Calu3 (cell line): ENCODE data around the gene PHLPP2. TPM values are rescaled to one million over a fixed set of nuclear protein-coding genes. Genes with fewer than 3 reads are reported as not detected.

Source experiments
- BruUV-seq: library from RNA; stranded (reverse); fragments of 400-500 nt; replicated peaks from 2 replicates; lab custom pipeline; 2021; lab: Mats Ljungman, UMichigan
- CTCF ChIA-PET: fragments of 300-600 bp; sonication (Branson Sonifier 250); formaldehyde crosslinking; loops from one replicate; lab custom pipeline; 2022; ENCODE audit warnings: antibody characterized with exemption; lab: Charles Lee
- DNase-seq: peaks from one replicate; pipeline ENCODE4 v3.0.0; 2022
- H3K27ac Mint-ChIP-seq: one replicate; pipeline ENCODE4 v1.8.0; 2022; ENCODE audit warnings: mixed read lengths; ENCODE audit not compliant: unreplicated experiment
- H3K27me3 Mint-ChIP-seq: one replicate; pipeline ENCODE4 v1.8.0; 2022; ENCODE audit warnings: mixed read lengths; ENCODE audit not compliant: unreplicated experiment
- H3K36me3 Mint-ChIP-seq: one replicate; pipeline ENCODE4 v1.8.0; 2022; ENCODE audit warnings: mild to moderate bottlenecking, moderate library complexity, mixed read lengths; ENCODE audit not compliant: insufficient read depth, unreplicated experiment
- H3K4me1 Mint-ChIP-seq: one replicate; pipeline ENCODE4 v1.8.0; 2022; ENCODE audit warnings: mild to moderate bottlenecking, low read depth, mixed read lengths; ENCODE audit not compliant: unreplicated experiment
- H3K4me3 Mint-ChIP-seq: one replicate; pipeline ENCODE4 v1.8.0; 2022; ENCODE audit warnings: mild to moderate bottlenecking, low read depth, moderate library complexity, mixed read lengths; ENCODE audit not compliant: unreplicated experiment
- H3K9me3 Mint-ChIP-seq: one replicate; pipeline ENCODE4 v1.8.0; 2022; ENCODE audit warnings: low read depth, mixed read lengths; ENCODE audit not compliant: unreplicated experiment
- intact Hi-C: fragments of 100-400 bp; cut with micrococcal nuclease; formaldehyde crosslinking; loops from one replicate; pipeline ENCODE4 v1.10.0; 2022; ENCODE audit not compliant: unreplicated experiment
- total RNA-seq: library from RNA; stranded (reverse); gene quantifications from 2 replicates; pipeline ENCODE4 v1.2.3, GENCODE V29; 2022
- TF ChIP-seq, protein P1 (sequence below): fragments of 200-600 bp; IDR thresholded peaks from one replicate; pipeline ENCODE4 v1.8.0; 2022; ENCODE audit warnings: antibody characterized with exemption; ENCODE audit not compliant: unreplicated experiment

Gene PHLPP2
- total RNA-seq, 1 experiment from 2014 or later = 10.0 TPM

DNA sequence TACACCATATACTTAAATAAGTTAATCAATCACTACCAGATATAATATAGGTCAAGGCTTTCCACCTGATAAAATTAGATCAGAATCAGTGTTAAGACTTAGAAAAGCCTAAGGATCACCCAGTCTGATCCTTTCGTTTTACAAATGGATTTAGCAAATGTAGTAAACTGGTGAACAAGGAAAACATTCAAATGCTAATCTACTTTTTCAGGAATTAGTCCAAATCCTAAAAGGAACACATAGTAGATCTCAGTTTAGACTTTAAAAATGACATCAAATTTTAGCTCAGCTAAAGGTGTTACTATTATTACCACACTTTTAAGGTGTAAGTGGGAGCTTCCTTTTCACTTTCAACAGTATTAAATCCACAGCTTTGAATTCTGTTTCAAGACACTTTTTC lies 12.0 kb downstream of the PHLPP2 start:
- TF ChIP-seq, protein P1, sequence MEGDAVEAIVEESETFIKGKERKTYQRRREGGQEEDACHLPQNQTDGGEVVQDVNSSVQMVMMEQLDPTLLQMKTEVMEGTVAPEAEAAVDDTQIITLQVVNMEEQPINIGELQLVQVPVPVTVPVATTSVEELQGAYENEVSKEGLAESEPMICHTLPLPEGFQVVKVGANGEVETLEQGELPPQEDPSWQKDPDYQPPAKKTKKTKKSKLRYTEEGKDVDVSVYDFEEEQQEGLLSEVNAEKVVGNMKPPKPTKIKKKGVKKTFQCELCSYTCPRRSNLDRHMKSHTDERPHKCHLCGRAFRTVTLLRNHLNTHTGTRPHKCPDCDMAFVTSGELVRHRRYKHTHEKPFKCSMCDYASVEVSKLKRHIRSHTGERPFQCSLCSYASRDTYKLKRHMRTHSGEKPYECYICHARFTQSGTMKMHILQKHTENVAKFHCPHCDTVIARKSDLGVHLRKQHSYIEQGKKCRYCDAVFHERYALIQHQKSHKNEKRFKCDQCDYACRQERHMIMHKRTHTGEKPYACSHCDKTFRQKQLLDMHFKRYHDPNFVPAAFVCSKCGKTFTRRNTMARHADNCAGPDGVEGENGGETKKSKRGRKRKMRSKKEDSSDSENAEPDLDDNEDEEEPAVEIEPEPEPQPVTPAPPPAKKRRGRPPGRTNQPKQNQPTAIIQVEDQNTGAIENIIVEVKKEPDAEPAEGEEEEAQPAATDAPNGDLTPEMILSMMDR = no peak
- no TSS peak for BruUV-seq
- Mint-ChIP-seq H3K27me3 (no peaks in the 10 kb centered on the region), H3K4me3 (no peak overlapping the region), H3K4me1 (peaks cover 12% of the 10 kb centered on the region), H3K9me3 (no peaks in the 10 kb centered on the region), H3K27ac (no peak overlapping the region), H3K36me3 (no peaks in the 10 kb centered on the region)
- intact Hi-C loops = no loop called here
- DNase-seq = no peak
- CTCF ChIA-PET = no interaction called here

DNA sequence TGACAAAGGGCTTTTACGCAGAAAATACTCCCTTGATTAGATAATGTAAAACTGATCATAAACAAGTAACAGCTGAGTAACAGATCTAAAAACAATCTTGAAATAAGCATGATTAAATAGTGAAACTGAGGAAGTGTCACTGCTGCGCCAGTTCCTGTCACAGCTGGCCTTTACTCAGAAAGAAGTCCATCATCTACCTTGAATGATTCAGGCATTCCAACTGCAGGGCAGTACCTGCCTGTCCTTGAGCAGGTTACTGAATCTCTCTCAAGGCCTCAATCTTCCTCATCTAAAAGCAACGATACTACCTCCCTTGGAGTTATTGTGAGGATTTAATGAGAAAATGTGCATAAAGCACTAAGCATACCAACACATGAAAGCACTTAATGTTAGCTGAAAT lies 12.7 kb downstream of the PHLPP2 start:
- H3K27ac Mint-ChIP-seq = no peak overlapping the region
- H3K4me1 Mint-ChIP-seq = peaks cover 13% of the 10 kb centered on the region
- no peaks in the 10 kb centered on the region for H3K9me3 Mint-ChIP-seq
- intact Hi-C loops = no loop called here
- CTCF ChIA-PET = interaction anchor here (0.5 kb wide), 1 partner anchor 200 kb away, joined by 4 read pairs; no protein-coding TSS in a partner anchor
- BruUV-seq = no TSS peak
- no peak for DNase-seq
- H3K4me3 Mint-ChIP-seq = no peak overlapping the region
- TF ChIP-seq, protein P1 = no peak
- H3K36me3 Mint-ChIP-seq = no peaks in the 10 kb centered on the region
- no peaks in the 10 kb centered on the region for H3K27me3 Mint-ChIP-seq

DNA sequence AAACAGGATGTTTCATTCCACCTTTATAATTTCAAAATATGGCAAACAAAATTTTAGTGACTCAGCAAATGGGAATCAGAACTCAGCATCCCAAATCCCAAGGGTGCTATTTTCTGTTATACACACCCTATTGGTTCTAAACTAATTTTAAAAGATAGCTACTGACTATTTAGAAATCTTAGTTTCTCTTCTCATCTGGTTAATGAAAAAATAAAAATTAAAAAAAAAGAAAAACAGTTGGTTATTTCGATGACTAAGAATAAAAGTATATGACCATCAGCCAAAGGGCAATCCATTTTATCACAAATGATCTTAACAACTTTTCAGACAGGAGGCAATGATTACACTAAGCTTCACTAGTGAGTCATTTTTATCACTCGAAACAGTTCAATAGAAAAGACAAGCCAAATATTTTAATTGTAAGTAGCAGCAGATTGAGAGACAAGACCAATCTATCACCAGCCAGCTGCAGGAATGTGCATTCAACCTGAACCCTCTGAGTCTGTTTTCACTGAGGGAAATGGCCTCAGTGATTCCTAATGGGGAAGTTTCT lies 15.2 kb downstream of the PHLPP2 start:
- no peaks in the 10 kb centered on the region for H3K27me3 Mint-ChIP-seq
- intact Hi-C loops = no loop called here
- no peak overlapping the region for H3K27ac Mint-ChIP-seq
- no TSS peak for BruUV-seq
- no peaks in the 10 kb centered on the region for H3K36me3 Mint-ChIP-seq
- DNase-seq = no peak
- H3K9me3 Mint-ChIP-seq = no peaks in the 10 kb centered on the region
- CTCF ChIA-PET = no interaction called here
- no peak overlapping the region for H3K4me3 Mint-ChIP-seq
- TF ChIP-seq, protein P1 = no peak
- peaks cover 13% of the 10 kb centered on the region for H3K4me1 Mint-ChIP-seq

DNA sequence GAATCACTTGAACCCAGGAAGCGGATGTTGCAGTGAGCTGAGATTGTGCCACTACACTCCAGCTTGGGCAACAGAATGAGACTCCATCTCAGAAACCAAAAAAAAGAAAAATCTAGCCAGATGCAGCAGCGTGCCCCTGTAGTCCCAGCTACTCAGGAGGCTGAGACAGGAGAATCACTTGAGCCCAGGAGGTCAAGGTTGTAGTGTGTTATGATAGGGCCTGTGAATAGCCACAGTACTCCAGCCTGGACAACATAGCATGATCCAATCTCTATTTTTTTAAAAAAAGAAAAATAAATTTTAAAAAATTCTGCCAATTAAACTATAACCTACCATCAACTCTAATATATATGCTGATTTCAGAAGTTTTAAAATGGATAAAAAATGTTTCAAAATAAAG lies 15.8 kb downstream of the PHLPP2 start:
- TF ChIP-seq, protein P1 = no peak
- Mint-ChIP-seq H3K36me3 (no peaks in the 10 kb centered on the region), H3K9me3 (no peaks in the 10 kb centered on the region), H3K4me3 (no peak overlapping the region), H3K4me1 (peaks cover 13% of the 10 kb centered on the region), H3K27ac (no peak overlapping the region), H3K27me3 (no peaks in the 10 kb centered on the region)
- no peak for DNase-seq
- BruUV-seq = no TSS peak
- intact Hi-C loops = no loop called here
- CTCF ChIA-PET = no interaction called here
